ENCODE measurements around the gene PIK3C2B. TPM values are rescaled to one million over a fixed set of nuclear protein-coding genes. Genes with fewer than 3 reads are reported as not detected.

Gene PIK3C2B
- total RNA-seq, 1 experiment from 2014 or later, result 0.76 TPM

GRCh38 chr1:204454476-204454875 lies 40.1 kb downstream of the PIK3C2B start:
- no peaks in the 10 kb centered on the region; the same call in 1 of the 2 replicates for H3K27me3 ChIP-seq (replicated peaks)
- H3K27ac ChIP-seq, result no peak overlapping the region
- H3K4me1 ChIP-seq (replicated peaks), result no peaks in the 10 kb centered on the region
- no peaks in the 10 kb centered on the region for H3K36me3 ChIP-seq
- no peak for DNase-seq (ENCODE audit: low read depth in 1 of 2, low spot score in 2 of 2)
- no peaks in the 10 kb centered on the region for H3K9me3 ChIP-seq (replicated peaks)
- no peak overlapping the region for H3K4me3 ChIP-seq

DNA sequence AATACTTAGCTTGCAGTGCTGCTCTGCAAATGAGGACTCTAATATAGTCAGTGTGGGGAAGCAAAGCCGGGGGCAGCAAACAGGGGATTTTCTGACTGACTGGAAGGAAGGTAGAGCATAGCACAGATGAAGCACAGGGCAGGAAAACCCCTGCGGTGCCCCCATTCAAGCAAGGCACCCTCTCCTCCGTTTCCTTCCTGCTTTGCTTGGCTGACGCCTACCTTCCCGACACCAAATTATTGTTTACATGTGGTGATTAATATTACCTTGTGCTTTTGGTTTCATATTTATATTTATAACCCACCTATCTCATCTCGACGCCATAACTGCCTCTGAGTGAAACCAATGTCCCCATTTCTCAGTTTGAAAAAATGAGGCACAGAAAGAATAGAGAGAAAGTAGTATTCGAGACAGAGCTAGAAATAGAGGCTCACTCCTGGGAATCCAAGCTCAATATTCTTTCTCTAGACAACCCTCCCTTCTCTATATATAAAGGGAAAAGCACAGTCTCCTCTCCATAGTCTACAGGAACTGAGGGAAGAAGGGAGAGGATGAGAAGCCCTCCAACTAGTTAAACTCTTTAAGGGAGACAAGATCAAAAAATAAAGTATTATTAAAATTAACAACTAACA lies 41.3 kb downstream of the PIK3C2B start:
- DNase-seq (ENCODE audit: low read depth in 1 of 2, low spot score in 2 of 2), result no peak
- Histone ChIP-seq H3K4me1 (replicated peaks) (no peaks in the 10 kb centered on the region), H3K4me3 (no peak overlapping the region), H3K27me3 (replicated peaks) (no peaks in the 10 kb centered on the region; the same call in 1 of the 2 replicates), H3K27ac (no peak overlapping the region), H3K9me3 (replicated peaks) (no peaks in the 10 kb centered on the region), H3K36me3 (no peaks in the 10 kb centered on the region)

DNA sequence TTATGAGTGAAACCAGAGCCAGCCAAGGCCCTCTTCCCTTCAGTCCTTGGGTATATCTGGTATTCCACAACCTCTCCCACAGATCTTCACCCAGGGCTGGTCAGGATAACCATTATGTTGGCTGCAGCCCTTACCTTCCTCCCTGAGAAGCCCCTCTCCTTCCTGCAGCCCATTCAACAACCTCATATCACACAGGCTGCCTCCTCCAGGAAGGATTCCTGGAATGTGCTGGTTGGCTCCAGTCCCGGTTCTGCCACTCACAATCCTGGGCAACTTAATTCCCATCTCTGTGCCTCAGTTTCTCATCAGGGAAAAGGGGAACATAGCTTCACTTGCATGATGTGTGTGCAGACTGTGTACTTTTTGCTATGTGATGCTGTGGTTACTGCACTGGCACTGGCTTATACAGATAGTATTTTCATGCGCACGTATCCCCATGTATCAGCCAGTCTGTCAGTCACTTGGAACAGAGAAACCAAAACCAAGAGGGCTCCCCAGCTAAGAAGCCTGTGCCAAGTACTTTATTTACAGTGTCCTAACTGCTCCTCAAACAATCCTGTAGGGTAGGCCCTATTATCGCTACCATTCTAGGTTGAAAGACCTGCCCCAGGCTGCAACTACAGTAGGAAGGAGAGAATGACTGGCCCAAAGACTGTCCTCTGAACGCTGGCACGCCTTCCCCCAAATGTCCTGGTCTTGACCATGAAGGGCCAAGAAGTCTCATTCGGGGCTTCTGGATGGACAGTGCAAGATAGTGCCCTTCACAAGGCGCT lies 43.1 kb downstream of the PIK3C2B start:
- no peaks in the 10 kb centered on the region for H3K27me3 ChIP-seq (replicated peaks)
- no peaks in the 10 kb centered on the region for H3K4me1 ChIP-seq (replicated peaks)
- no peak overlapping the region for H3K27ac ChIP-seq
- no peak for DNase-seq (ENCODE audit: low read depth in 1 of 2, low spot score in 2 of 2)
- H3K4me3 ChIP-seq, result no peak overlapping the region
- H3K36me3 ChIP-seq, result no peaks in the 10 kb centered on the region
- H3K9me3 ChIP-seq (replicated peaks), result no peaks in the 10 kb centered on the region

DNA sequence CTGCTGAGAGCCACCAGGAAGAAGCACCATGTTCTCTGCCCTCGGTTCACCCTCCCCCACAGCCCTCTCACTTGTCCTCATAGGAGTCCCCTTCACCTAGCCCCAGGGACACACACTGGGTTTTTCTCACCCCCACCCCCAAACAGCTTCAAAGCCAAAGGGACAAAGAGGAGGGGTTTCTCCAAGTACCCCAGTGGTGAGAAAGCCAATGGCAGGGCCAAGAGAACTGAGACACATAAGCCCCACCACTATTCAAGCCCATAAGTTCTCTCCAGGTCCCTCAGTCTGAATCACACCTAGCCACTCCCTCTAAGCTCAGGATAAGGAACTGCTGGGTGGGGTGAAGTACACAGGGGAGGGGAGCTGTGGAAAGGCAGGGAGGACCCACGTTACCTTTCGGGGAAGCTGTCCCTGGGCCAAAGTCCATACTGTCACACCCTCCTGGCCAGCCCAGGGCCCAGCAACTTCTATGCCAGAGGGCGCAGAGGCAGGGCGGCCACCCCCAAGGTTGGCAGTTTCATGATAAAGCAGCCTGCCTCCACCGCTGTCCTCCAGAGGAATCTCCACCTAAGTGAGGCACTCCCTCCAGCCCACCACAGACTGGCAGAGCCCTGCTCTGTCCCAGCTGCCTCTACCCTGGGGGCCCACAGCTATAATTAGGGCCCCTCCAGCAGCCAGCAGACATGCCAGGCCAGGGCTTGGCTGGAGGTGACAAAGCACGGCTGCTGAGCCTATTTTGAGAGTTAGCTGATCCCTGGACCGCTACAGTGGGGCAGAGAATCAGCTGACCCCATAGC lies 43.9 kb downstream of the PIK3C2B start:
- Histone ChIP-seq H3K9me3 (replicated peaks) (no peaks in the 10 kb centered on the region), H3K4me1 (replicated peaks) (no peaks in the 10 kb centered on the region), H3K4me3 (no peak overlapping the region), H3K36me3 (no peaks in the 10 kb centered on the region), H3K27me3 (replicated peaks) (no peaks in the 10 kb centered on the region), H3K27ac (no peak overlapping the region)
- no peak for DNase-seq (ENCODE audit: low read depth in 1 of 2, low spot score in 2 of 2)

DNA sequence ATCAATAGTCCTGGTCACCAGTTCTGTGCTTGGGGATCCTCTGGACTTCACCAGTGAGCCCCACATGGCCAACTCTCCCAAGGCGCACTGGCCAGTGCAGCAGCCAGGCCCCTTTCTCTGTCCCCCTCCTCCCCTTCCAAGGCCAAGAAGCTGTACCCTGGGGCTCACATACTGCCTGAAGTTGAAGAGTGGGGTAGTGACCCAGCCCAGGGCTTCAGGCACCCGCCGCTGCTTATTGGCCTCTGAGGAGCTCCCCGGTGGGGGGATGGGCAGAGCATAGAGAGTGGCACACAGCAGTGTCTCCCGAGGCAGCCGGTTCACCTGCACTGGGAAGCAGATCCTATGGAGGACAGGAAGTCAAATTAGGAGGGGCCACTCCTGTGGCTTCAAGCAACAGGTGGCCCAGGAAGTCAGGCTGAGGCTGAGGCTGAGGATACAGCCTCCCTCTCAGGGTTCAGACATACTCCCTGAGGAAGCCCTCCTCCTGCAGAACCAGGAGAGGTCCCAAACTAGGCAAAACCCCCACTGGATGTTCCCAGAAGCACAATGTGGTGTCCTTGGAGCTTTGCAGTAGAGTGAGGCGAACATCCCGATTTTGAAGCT lies 44.8 kb downstream of the PIK3C2B start:
- DNase-seq (ENCODE audit: low read depth in 1 of 2, low spot score in 2 of 2), result no peak
- no peak overlapping the region for H3K27ac ChIP-seq
- no peak overlapping the region for H3K4me3 ChIP-seq
- no peaks in the 10 kb centered on the region for H3K27me3 ChIP-seq (replicated peaks)
- H3K4me1 ChIP-seq (replicated peaks), result no peaks in the 10 kb centered on the region
- no peaks in the 10 kb centered on the region for H3K36me3 ChIP-seq
- no peaks in the 10 kb centered on the region for H3K9me3 ChIP-seq (replicated peaks)

GRCh38 chr1:204448991-204449677 lies 45.5 kb downstream of the PIK3C2B start:
- H3K9me3 ChIP-seq (replicated peaks), result no peaks in the 10 kb centered on the region
- no peaks in the 10 kb centered on the region for H3K36me3 ChIP-seq
- no peaks in the 10 kb centered on the region for H3K4me1 ChIP-seq (replicated peaks)
- H3K27ac ChIP-seq, result no peak overlapping the region
- no peak for DNase-seq (ENCODE audit: low read depth in 1 of 2, low spot score in 2 of 2)
- H3K4me3 ChIP-seq, result no peak overlapping the region
- no peaks in the 10 kb centered on the region for H3K27me3 ChIP-seq (replicated peaks)

- Histone ChIP-seq H3K36me3 (no peaks in the 10 kb centered on the region), H3K9me3 (replicated peaks) (no peaks in the 10 kb centered on the region), H3K27ac (no peak overlapping the region), H3K27me3 (replicated peaks) (no peaks in the 10 kb centered on the region), H3K4me1 (replicated peaks) (no peaks in the 10 kb centered on the region), H3K4me3 (no peak overlapping the region)
- no peak for DNase-seq (ENCODE audit: low read depth in 1 of 2, low spot score in 2 of 2)
These were observed 46.2 kb downstream of the PIK3C2B start for GRCh38 chr1:204448344-204448964.

DNA sequence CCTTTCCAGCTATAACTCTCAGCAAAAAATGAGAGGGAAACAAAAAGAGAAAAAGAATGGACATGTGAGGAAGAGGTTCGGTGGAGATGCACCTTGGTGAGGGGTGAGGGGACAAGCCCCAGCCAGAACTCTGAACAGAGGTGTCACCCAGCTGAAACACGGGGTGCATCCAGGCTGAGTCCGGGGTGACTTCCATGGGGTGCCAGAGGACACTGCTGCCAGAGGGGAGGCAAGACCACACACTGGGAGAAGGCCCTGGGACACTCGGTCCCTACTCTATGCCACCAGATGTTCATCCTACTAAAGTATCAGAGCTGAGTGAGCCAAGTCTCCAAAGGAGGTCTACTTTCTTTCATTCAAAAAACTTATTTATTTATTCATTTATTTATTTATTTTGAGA lies 46.9 kb downstream of the PIK3C2B start:
- Histone ChIP-seq H3K27ac (no peak overlapping the region), H3K4me3 (no peak overlapping the region), H3K36me3 (no peaks in the 10 kb centered on the region), H3K4me1 (replicated peaks) (no peaks in the 10 kb centered on the region), H3K9me3 (replicated peaks) (no peaks in the 10 kb centered on the region), H3K27me3 (replicated peaks) (no peaks in the 10 kb centered on the region)
- DNase-seq (ENCODE audit: low read depth in 1 of 2, low spot score in 2 of 2), result no peak

DNA sequence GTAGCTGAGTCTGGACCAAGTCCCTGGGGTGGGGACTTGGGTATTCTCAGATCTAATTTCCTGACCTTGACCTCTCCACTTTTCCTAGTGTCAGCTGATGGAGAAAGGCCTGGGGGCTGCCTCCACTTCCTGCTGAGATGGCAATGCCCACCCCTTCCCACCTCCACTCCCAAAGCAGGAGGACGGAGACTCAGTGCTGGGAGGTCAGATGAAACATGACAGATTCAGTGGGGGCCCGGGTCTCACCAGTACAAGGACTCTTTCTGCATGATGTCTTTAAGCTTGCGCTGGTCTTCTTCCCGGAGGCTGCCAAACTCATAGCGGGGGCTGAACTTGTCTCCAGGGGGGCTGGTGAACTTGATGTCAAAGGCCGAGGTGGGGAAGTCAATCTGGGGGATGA lies 47.4 kb downstream of the PIK3C2B start:
- no peaks in the 10 kb centered on the region for H3K36me3 ChIP-seq
- no peak overlapping the region for H3K27ac ChIP-seq
- DNase-seq (ENCODE audit: low read depth in 1 of 2, low spot score in 2 of 2), result no peak
- no peak overlapping the region for H3K4me3 ChIP-seq
- H3K27me3 ChIP-seq (replicated peaks), result no peaks in the 10 kb centered on the region
- H3K9me3 ChIP-seq (replicated peaks), result no peaks in the 10 kb centered on the region
- no peaks in the 10 kb centered on the region for H3K4me1 ChIP-seq (replicated peaks)

DNA sequence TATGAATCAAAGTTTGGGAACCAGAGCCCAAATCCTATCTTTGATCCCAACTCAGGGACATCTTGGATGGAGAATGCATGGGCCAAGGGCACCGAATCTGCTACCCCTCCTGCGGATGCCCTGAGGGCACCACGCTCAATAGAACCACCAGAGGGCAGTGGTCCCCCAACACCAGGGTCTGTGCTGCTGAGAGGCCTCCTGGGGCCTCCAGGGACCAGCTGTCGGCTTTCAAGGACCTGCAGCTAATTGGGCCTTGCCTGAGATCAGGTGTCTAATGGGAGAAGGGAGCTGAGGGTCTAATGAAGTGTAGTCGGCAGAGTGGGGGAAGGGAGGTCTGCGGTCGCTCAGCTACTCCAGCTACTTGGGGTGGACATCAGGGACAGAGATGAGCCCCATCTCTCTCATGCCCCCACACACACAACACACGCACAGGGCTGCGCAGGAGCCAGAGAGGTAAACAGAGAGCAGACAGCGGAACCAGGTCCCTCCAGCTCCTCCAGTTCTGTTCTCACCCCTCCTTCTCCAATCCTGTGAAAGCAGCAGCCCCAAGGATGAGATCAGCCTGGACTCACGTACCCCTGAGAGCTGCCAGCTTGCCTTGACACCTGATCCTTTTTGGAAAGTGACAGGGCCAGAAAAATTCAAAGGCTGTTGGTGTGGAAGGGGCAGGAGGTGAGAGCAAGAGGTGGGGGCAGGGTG lies 48.0 kb downstream of the PIK3C2B start:
- H3K9me3 ChIP-seq (replicated peaks), result no peaks in the 10 kb centered on the region
- no peaks in the 10 kb centered on the region for H3K36me3 ChIP-seq
- H3K4me1 ChIP-seq (replicated peaks), result no peaks in the 10 kb centered on the region
- peak; percentile 53 to 71 for DNase-seq (ENCODE audit: low read depth in 1 of 2, low spot score in 2 of 2)
- H3K27ac ChIP-seq, result no peak overlapping the region
- H3K27me3 ChIP-seq (replicated peaks), result no peaks in the 10 kb centered on the region
- no peak overlapping the region for H3K4me3 ChIP-seq

DNA sequence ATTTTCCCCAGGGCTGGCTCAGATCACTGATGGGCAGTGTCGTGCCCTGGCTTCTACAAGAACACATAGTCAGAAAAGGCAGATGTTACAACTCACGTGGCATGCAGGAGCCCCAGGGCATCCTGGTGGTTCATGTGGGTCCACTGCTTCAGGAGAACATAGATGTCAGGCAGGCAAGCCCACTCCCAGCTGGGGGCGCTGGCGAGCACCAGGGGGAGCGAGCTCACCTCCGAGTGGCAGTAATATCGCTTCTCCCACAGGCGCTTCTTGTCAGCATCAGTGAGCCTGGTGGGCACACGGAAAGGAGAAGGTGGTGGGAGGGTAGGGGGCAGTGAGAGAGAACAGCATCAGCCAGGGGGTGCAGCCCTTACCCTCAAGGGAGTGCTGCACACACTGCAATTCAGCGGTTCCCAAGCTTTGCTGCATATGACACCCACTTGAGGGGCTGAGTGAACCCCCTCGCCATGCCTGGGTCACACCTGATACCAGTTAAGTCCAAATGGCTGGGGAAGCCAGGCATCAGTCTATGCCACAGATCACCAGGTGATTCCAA lies 48.7 kb downstream of the PIK3C2B start:
- Histone ChIP-seq H3K4me1 (replicated peaks) (no peaks in the 10 kb centered on the region), H3K27ac (no peak overlapping the region), H3K9me3 (replicated peaks) (no peaks in the 10 kb centered on the region), H3K36me3 (no peaks in the 10 kb centered on the region), H3K27me3 (replicated peaks) (no peaks in the 10 kb centered on the region), H3K4me3 (no peak overlapping the region)
- DNase-seq (ENCODE audit: low read depth in 1 of 2, low spot score in 2 of 2), result no peak
